ENCODE data around the gene AP2S1. TPM values are rescaled to one million over a fixed set of nuclear protein-coding genes. Genes with fewer than 3 reads are reported as not detected.

Gene AP2S1
- total RNA-seq, 4 donors from 2014 or later = 63.5 to 88.9 (median 74.5) TPM

- 90% methylated on average over 11 of the region's 11 CpGs for WGBS
- no peak overlapping the region for H3K4me3 ChIP-seq
- H3K36me3 ChIP-seq = no peaks in the 10 kb centered on the region
- no peak overlapping the region for H3K27ac ChIP-seq (replicated peaks in 1 of 4)
- TF ChIP-seq CTCF (IDR thresholded peaks at IDR 0.05) (no peak), POLR2A (IDR thresholded peaks at IDR 0.05; ENCODE audit: low read depth) (no peak), POLR2AphosphoS5 (IDR thresholded peaks at IDR 0.05) (no peak), EP300 (IDR thresholded peaks at IDR 0.05) (no peak)
- intact Hi-C loops (cut with DNase I) = no loop called here
- peaks cover 10 to 20% (median 13%) of the 10 kb centered on the region in 4 donors for H3K4me1 ChIP-seq
- no peaks in the 10 kb centered on the region for H3K9me3 ChIP-seq
- DNase-seq (ENCODE audit: extremely low spot score) = no peak
- no peaks in the 10 kb centered on the region for H3K27me3 ChIP-seq
Measured at GRCh38 chr19:46892252-46893179, 41.9 kb upstream of the AP2S1 start.

GRCh38 chr19:46890423-46891170 lies 40.0 kb upstream of the AP2S1 start:
- Histone ChIP-seq H3K9me3 (no peaks in the 10 kb centered on the region), H3K36me3 (no peaks in the 10 kb centered on the region), H3K4me3 (no peak overlapping the region), H3K4me1 (peaks cover 10 to 21% (median 16%) of the 10 kb centered on the region in 4 donors), H3K27ac (replicated peaks in 1 of 4) (no peak overlapping the region), H3K27me3 (no peaks in the 10 kb centered on the region)
- no peak for TF ChIP-seq POLR2AphosphoS5 (IDR thresholded peaks at IDR 0.05)
- no peak for TF ChIP-seq POLR2A (IDR thresholded peaks at IDR 0.05; ENCODE audit: low read depth)
- no peak for TF ChIP-seq CTCF (IDR thresholded peaks at IDR 0.05)
- TF ChIP-seq EP300 (IDR thresholded peaks at IDR 0.05) = no peak
- 60% methylated on average over 3 of the region's 3 CpGs for WGBS
- no peak for DNase-seq (ENCODE audit: extremely low spot score)
- intact Hi-C loops (cut with DNase I) = no loop called here

- WGBS = 94% methylated on average over 5 of the region's 5 CpGs
- no peak overlapping the region for H3K4me3 ChIP-seq
- intact Hi-C loops (cut with DNase I) = no loop called here
- TF ChIP-seq CTCF (IDR thresholded peaks at IDR 0.05) = no peak
- no peak for TF ChIP-seq EP300 (IDR thresholded peaks at IDR 0.05)
- no peak for TF ChIP-seq POLR2AphosphoS5 (IDR thresholded peaks at IDR 0.05)
- TF ChIP-seq POLR2A (IDR thresholded peaks at IDR 0.05; ENCODE audit: low read depth) = no peak
- H3K4me1 ChIP-seq = peaks cover 7 to 28% (median 11%) of the 10 kb centered on the region in 4 donors
- H3K36me3 ChIP-seq = peaks cover 0 to 4% (median 0%) of the 10 kb centered on the region in 4 donors
- DNase-seq (ENCODE audit: extremely low spot score) = no peak
- no peak overlapping the region for H3K27ac ChIP-seq (replicated peaks in 1 of 4)
- H3K27me3 ChIP-seq = no peaks in the 10 kb centered on the region
- H3K9me3 ChIP-seq = no peaks in the 10 kb centered on the region
Measured at GRCh38 chr19:46887240-46887782, 36.7 kb upstream of the AP2S1 start.

GRCh38 chr19:46886546-46887239 lies 36.0 kb upstream of the AP2S1 start:
- intact Hi-C loops (cut with DNase I) = no loop called here

More at GRCh38 chr19:46886546-46887239, 36.0 kb upstream of the AP2S1 start:
- no peaks in the 10 kb centered on the region for H3K9me3 ChIP-seq
- peaks cover 10 to 32% (median 13%) of the 10 kb centered on the region in 4 donors for H3K4me1 ChIP-seq
- no peak overlapping the region for H3K4me3 ChIP-seq
- H3K27me3 ChIP-seq = no peaks in the 10 kb centered on the region
- WGBS = 94% methylated on average over 5 of the region's 5 CpGs
- H3K36me3 ChIP-seq = peaks cover 0 to 4% (median 0%) of the 10 kb centered on the region in 4 donors
- no peak overlapping the region for H3K27ac ChIP-seq (replicated peaks in 1 of 4)
- no peak for DNase-seq (ENCODE audit: extremely low spot score)
- no peak for TF ChIP-seq CTCF (IDR thresholded peaks at IDR 0.05)
- TF ChIP-seq EP300 (IDR thresholded peaks at IDR 0.05) = no peak
- TF ChIP-seq POLR2A (IDR thresholded peaks at IDR 0.05; ENCODE audit: low read depth) = no peak
- TF ChIP-seq POLR2AphosphoS5 (IDR thresholded peaks at IDR 0.05) = no peak

Data from esophagus muscularis mucosa (tissue), 4 donors.